Mesodermal cell (in vitro differentiated cells): ENCODE results near the gene MMP26. TPM values are rescaled to one million over a fixed set of nuclear protein-coding genes. Genes with fewer than 3 reads are reported as not detected.

Source experiments
- H3K27ac ChIP-seq: 2 replicates; pipeline ENCODE4 v1.7.0; 2013; ENCODE audit warnings: mild to moderate bottlenecking, low read depth, low read length, moderate library complexity; ENCODE audit not compliant: severe bottlenecking
- H3K36me3 ChIP-seq: 2 replicates; pipeline ENCODE4 v1.7.1; 2013; ENCODE audit warnings: mild to moderate bottlenecking, low read length, moderate library complexity; ENCODE audit not compliant: control insufficient read depth, insufficient read depth
- H3K4me1 ChIP-seq: one replicate; pipeline ENCODE4 v1.7.1; 2013; ENCODE audit warnings: mild to moderate bottlenecking, low read length; ENCODE audit not compliant: insufficient read depth, control insufficient read depth, poor library complexity, severe bottlenecking
- H3K4me3 ChIP-seq: 2 replicates; pipeline ENCODE4 v1.7.0; 2013; ENCODE audit warnings: low read length, control low read depth, mild to moderate bottlenecking; ENCODE audit not compliant: insufficient read depth, poor library complexity, severe bottlenecking; ENCODE audit errors: extremely low read depth
- H3K9me3 ChIP-seq: 2 replicates; pipeline ENCODE4 v1.7.1; 2013; ENCODE audit warnings: mild to moderate bottlenecking, low read length, moderate library complexity; ENCODE audit not compliant: control insufficient read depth
- WGBS, 2 experiments: methylation state at CpG; one replicate each; pipeline ENCODE4 v1.1.5; 2013; ENCODE audit warnings: missing lambda C conversion rate in 2 of 2; ENCODE audit not compliant: insufficient coverage in 2 of 2; 5-methylcytosine and 5-hydroxymethylcytosine counted together
- polyA plus RNA-seq, 2 experiments: library from polyadenylated mRNA; stranded (reverse); fragments of 50-300 nt; gene quantifications; one replicate each; pipeline ENCODE4 v1.2.3, GENCODE V29; 2013

The MMP26 gene
- polyA plus RNA-seq (2013, experiment 1 of 2) = not detected
- not detected for polyA plus RNA-seq (2013, experiment 2 of 2)

- Histone ChIP-seq H3K36me3 (no peaks in the 10 kb centered on the region), H3K9me3 (no peaks in the 10 kb centered on the region), H3K4me1 (peaks cover 8% of the 10 kb centered on the region), H3K4me3 (no peak within 1 kb of the TSS), H3K27ac (no peak within 1 kb of the TSS)
- WGBS, 2 experiments = 27 to 29% methylated on average over 4 of the region's 5 CpGs
These were observed at the start of gene MMP26 for GRCh38 chr11:4704054-4704789. Gene MMP26, plus strand, starts transcription at chr11:4704784.

DNA sequence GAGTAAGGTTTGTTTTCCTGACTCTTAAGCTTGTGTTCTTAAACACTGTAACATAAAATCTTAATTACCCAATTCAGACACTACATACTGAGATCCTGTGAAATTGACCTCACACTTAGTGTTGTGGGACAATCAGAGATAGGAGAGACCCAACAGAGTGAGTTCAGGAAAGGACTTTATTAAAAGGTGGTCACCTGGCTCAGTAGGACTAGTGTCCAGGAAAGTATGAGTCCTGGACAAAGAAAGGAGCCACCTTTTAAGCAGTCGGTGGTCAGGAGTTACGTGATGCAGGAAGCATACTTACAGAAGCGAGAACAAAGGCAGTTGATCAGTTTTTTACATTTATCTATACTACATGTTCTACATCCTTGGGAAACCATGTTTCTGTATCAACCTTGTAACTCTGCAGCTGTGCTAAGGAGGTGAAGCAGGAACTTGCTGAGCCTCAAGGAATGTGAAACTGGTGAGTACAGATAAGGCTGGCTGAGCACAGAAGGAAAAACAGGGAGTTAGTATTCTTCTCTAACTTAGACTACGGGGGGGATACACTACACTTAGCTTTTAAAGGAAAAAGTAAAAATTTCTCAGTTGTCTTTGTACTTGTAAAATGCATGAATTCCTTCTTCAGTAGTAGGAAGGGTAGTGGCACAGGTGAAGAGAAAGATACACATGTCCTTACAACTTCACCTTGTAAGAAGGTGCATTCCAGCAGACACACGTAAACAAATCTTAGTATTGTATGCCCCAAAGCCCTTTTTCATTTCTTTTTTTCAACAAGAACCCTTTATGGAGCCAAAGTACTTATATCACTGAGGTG is 45.7 kb upstream of the MMP26 start:
- Histone ChIP-seq H3K9me3 (no peaks in the 10 kb centered on the region), H3K36me3 (no peaks in the 10 kb centered on the region), H3K27ac (no peak overlapping the region), H3K4me3 (no peak overlapping the region), H3K4me1 (peaks cover 7% of the 10 kb centered on the region)
- 94 to 96% methylated on average over 3 to 4 of the region's 5 CpGs for WGBS, 2 experiments

- no peak overlapping the region for H3K4me3 ChIP-seq
- H3K27ac ChIP-seq = no peak overlapping the region
- peaks cover 7% of the 10 kb centered on the region for H3K4me1 ChIP-seq
- WGBS, 2 experiments = 91 to 100% methylated on average over 2 to 6 of the region's 6 CpGs
- no peaks in the 10 kb centered on the region for H3K36me3 ChIP-seq
- no peaks in the 10 kb centered on the region for H3K9me3 ChIP-seq
These were observed 41.7 kb upstream of the MMP26 start for GRCh38 chr11:4662876-4663275.

GRCh38 chr11:4664183-4664582 is 40.4 kb upstream of the MMP26 start:
- Histone ChIP-seq H3K36me3 (no peaks in the 10 kb centered on the region), H3K4me1 (peaks cover 4% of the 10 kb centered on the region), H3K4me3 (no peak overlapping the region), H3K9me3 (no peaks in the 10 kb centered on the region), H3K27ac (no peak overlapping the region)
- WGBS, 2 experiments = 86 to 100% methylated on average over 1 to 2 of the region's 3 CpGs

DNA sequence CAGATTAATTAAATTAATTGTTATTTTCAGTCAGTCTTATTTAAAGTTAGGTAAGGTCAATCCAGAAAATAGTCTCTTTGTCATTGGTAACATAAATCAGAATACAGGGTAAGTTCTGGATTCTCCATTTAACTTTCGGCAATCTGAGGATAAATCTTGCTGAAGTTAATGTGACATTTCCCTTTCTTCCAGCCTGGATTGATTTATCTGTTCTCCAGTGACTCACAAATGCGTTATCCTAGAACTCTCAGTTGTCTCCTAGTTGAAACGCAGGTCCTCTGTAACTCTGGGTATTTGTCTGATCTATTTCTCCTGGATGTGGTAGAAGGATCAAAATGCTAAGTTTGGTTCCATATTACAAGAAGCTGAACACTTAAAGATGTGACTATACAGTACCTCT is 39.8 kb upstream of the MMP26 start:
- WGBS, 2 experiments = 75 to 93% methylated on average over 1 to 2 of the region's 3 CpGs
- H3K4me1 ChIP-seq = no peaks in the 10 kb centered on the region
- no peaks in the 10 kb centered on the region for H3K9me3 ChIP-seq
- no peak overlapping the region for H3K4me3 ChIP-seq
- no peaks in the 10 kb centered on the region for H3K36me3 ChIP-seq
- no peak overlapping the region for H3K27ac ChIP-seq

GRCh38 chr11:4665424-4665823 is 39.2 kb upstream of the MMP26 start:
- Histone ChIP-seq H3K27ac (no peak overlapping the region), H3K4me1 (no peaks in the 10 kb centered on the region), H3K4me3 (no peak overlapping the region), H3K36me3 (no peaks in the 10 kb centered on the region), H3K9me3 (no peaks in the 10 kb centered on the region)
- 100% methylated on average over 1 of the region's 2 CpGs; no CpG with 5 or more reads in 1 of the 2 experiments for WGBS, 2 experiments

DNA sequence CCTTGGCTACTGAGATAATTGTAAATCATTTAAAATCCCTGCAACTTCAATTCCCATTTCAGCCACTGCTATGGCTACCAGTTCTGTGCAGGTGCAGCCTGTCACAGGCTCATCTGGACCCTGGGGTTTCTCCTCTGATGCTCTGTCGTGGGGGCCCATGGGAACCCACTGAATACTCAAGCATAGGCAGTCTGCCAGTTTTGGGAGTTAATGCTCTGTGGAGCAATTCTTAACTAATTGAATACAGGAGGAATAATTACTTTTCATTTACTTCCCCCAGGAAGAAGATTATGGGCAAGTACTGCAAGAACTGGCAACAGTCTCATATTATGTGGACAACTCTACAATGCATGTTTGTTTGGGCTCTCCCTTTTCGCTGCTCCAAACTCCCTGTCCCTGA is 32.8 kb upstream of the MMP26 start:
- 92 to 100% methylated on average over 1 to 2 of the region's 2 CpGs for whole genome bisulfite sequencing, 2 experiments
- H3K36me3 ChIP-seq = no peaks in the 10 kb centered on the region
- H3K9me3 ChIP-seq = no peaks in the 10 kb centered on the region
- H3K4me1 ChIP-seq = no peaks in the 10 kb centered on the region
- H3K4me3 ChIP-seq = no peak overlapping the region
- H3K27ac ChIP-seq = no peak overlapping the region

GRCh38 chr11:4672470-4672869 is 32.1 kb upstream of the MMP26 start:
- Histone ChIP-seq H3K4me1 (no peaks in the 10 kb centered on the region), H3K9me3 (no peaks in the 10 kb centered on the region), H3K27ac (no peak overlapping the region), H3K4me3 (no peak overlapping the region), H3K36me3 (no peaks in the 10 kb centered on the region)
- no CpG with 5 or more reads among the region's 3 CpGs for WGBS, 2 experiments

DNA sequence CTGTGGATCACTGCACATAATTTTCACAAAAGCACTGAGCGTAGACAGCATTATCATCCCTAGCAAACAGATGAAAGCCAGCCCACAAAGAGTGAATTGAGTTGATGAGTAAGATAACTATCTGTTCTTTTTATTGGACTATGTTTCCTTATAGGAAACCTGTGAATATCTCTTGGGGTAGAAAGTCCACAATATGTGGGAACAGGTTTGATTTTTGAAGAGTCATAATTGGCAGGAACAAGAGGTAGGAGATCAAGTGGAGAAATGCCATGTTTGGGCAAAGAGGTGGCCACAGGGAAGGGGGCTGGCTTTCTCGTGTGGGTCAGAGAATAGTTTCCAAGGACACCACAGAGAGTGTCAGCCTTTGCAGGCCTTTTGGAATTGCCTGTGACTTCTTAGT is 30.8 kb upstream of the MMP26 start:
- 82 to 86% methylated on average over 1 to 2 of the region's 2 CpGs for WGBS, 2 experiments
- H3K9me3 ChIP-seq = no peaks in the 10 kb centered on the region
- H3K4me3 ChIP-seq = no peak overlapping the region
- H3K4me1 ChIP-seq = no peaks in the 10 kb centered on the region
- no peaks in the 10 kb centered on the region for H3K36me3 ChIP-seq
- H3K27ac ChIP-seq = no peak overlapping the region

GRCh38 chr11:4677948-4678347 is 26.6 kb upstream of the MMP26 start:
- no peaks in the 10 kb centered on the region for H3K4me1 ChIP-seq
- WGBS, 2 experiments = 88 to 100% methylated on average over 1 of the region's 2 CpGs

GRCh38 chr11:4680341-4680740 is 24.2 kb upstream of the MMP26 start:
- Histone ChIP-seq H3K27ac (no peak overlapping the region), H3K4me3 (no peak overlapping the region), H3K9me3 (no peaks in the 10 kb centered on the region), H3K36me3 (no peaks in the 10 kb centered on the region), H3K4me1 (no peaks in the 10 kb centered on the region)
- WGBS, 2 experiments = 71 to 100% methylated on average over 1 of the region's 3 CpGs

More at GRCh38 chr11:4677948-4678347, 26.6 kb upstream of the MMP26 start:
- Histone ChIP-seq H3K4me3 (no peak overlapping the region), H3K36me3 (no peaks in the 10 kb centered on the region), H3K27ac (no peak overlapping the region), H3K9me3 (no peaks in the 10 kb centered on the region)
